Measurements from ENCODE around the gene ERGIC3. TPM values are rescaled to one million over a fixed set of nuclear protein-coding genes. Genes with fewer than 3 reads are reported as not detected.

The ERGIC3 gene
- polyA plus RNA-seq, 1 experiment: 484 TPM

DNA sequence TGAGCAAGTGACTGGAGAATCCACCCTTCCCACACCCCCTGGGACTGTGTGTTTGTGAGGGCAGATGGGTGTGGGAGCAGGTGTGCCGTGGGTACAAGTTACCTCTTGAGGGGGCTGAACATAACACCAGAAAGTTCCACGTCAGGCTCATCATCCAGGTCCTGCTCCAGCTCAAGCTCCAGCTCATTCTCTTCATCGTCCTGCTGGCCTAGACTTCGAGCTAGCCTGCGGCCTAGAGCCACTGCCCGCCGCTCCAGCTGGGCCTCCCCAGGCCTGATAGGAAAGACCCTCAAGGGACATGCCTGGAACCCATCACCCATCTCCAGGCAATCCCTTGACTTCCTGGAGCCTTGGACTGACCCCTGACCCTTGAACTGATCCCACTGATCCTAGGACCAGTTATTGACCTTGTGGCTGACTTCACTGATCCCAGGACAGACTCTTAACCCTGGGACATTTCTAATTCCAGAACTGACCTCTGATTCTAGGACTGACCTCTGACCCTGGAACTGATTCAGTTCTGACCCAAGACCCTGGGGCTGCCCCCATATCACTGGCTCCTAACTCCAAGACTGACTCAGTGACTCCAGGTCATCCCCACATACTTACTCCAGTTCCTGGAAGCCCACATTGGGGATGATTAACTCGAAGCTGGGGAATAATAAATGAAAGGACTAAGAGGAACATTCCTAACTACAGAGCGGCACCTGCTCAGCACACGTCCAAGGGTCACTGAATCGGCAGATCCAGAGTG, 62.0 kb downstream of the ERGIC3 start:
- no peak for TF ChIP-seq CTCF (IDR thresholded peaks at IDR 0.05; ENCODE audit: low read depth, low read length)
- CTCF ChIA-PET: no interaction called here
- POLR2A ChIA-PET: no interaction called here
- H3K27me3 ChIP-seq (ENCODE audit: control insufficient read depth, insufficient read depth, low read length): peaks cover 30% of the 10 kb centered on the region
- DNase-seq (ENCODE audit: low read depth, low spot score): no peak
- no peak overlapping the region for H3K27ac ChIP-seq (ENCODE audit: low read depth, low read length)
- no peak overlapping the region for H3K4me3 ChIP-seq (ENCODE audit: low read depth, low read length)
- H3K9me3 ChIP-seq (ENCODE audit: control insufficient read depth, insufficient read depth, low read length): peaks cover 3% of the 10 kb centered on the region; the same call in 1 of the 2 replicates

DNA sequence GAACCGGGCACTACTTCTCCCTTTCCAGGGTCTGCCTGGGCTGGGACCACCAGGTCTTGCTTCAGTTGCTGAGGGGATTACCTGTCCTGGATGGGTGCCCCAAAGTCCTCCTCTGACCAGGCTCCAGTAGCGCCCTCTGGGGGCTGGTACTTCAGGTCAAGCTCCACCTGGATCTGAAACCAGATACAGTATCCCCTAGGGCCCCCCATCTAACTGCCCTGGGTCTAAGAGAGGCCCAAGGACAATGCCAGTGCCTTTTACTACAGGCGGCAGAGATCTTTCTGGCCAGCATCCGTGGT, 62.5 kb downstream of the ERGIC3 start:
- H3K4me3 ChIP-seq (ENCODE audit: low read depth, low read length): no peak overlapping the region
- peaks cover 3% of the 10 kb centered on the region; the same call in 1 of the 2 replicates for H3K9me3 ChIP-seq (ENCODE audit: control insufficient read depth, insufficient read depth, low read length)
- DNase-seq (ENCODE audit: low read depth, low spot score): no peak
- CTCF ChIA-PET: no interaction called here
- H3K27me3 ChIP-seq (ENCODE audit: control insufficient read depth, insufficient read depth, low read length): peaks cover 27% of the 10 kb centered on the region
- H3K27ac ChIP-seq (ENCODE audit: low read depth, low read length): no peak overlapping the region
- POLR2A ChIA-PET: no interaction called here
- peak; percentile 36 for TF ChIP-seq CTCF (IDR thresholded peaks at IDR 0.05; ENCODE audit: low read depth, low read length)

- CTCF ChIA-PET: interaction anchor here (0.5 kb wide), 1 partner anchor 185 kb away, joined by 3 read pairs; no protein-coding TSS in a partner anchor
Measured at GRCh38 chr20:35606127-35606526, 64.2 kb downstream of the ERGIC3 start.

More at GRCh38 chr20:35606127-35606526, 64.2 kb downstream of the ERGIC3 start:
- peaks cover 15% of the 10 kb centered on the region for H3K27me3 ChIP-seq (ENCODE audit: control insufficient read depth, insufficient read depth, low read length)
- H3K4me3 ChIP-seq (ENCODE audit: low read depth, low read length): no peak overlapping the region
- H3K9me3 ChIP-seq (ENCODE audit: control insufficient read depth, insufficient read depth, low read length): no peaks in the 10 kb centered on the region; the same call in 1 of the 2 replicates
- no peak overlapping the region for H3K27ac ChIP-seq (ENCODE audit: low read depth, low read length)
- no peak for TF ChIP-seq CTCF (IDR thresholded peaks at IDR 0.05; ENCODE audit: low read depth, low read length)
- POLR2A ChIA-PET: no interaction called here
- DNase-seq (ENCODE audit: low read depth, low spot score): no peak

Small RNA genes within 50 kb of the gene (small RNA-seq; reads per million reads assigned to genes)
- gene RPL37P1 (ENCODE audit: insufficient read length, low read depth): not detected

Other genes starting within 250 kb of the ERGIC3 start
- not detected in 2 replicates for gene FAM83C, start 249.7 kb upstream of the ERGIC3 start, polyA plus RNA-seq (2011; rRNA removed)
- 44.9 and 46.1 TPM in 2 replicates for gene UQCC1, start 130.1 kb upstream of the ERGIC3 start, polyA plus RNA-seq (2011; rRNA removed)
- 40.5 and 58.9 TPM in 2 replicates for gene GDF5, start 103.8 kb upstream of the ERGIC3 start, polyA plus RNA-seq (2011; rRNA removed)
- 16.8 and 21.3 TPM in 2 replicates for gene CEP250, start 86.5 kb upstream of the ERGIC3 start, polyA plus RNA-seq (2011; rRNA removed)
- not detected in 2 replicates for gene C20orf173, start 12.4 kb upstream of the ERGIC3 start, polyA plus RNA-seq (2011; rRNA removed)
- 1.8 and 3.6 TPM in 2 replicates for gene SPAG4, start 73.8 kb downstream of the ERGIC3 start, polyA plus RNA-seq (2011; rRNA removed)
- gene CPNE1, start 122.8 kb downstream of the ERGIC3 start, polyA plus RNA-seq (2011; rRNA removed): 93.5 and 95.1 TPM in 2 replicates
- gene RBM12, start 122.8 kb downstream of the ERGIC3 start, polyA plus RNA-seq (2011; rRNA removed): 73.0 and 91.1 TPM in 2 replicates
- 43.8 and 44.4 TPM in 2 replicates for gene NFS1, start 157.3 kb downstream of the ERGIC3 start, polyA plus RNA-seq (2011; rRNA removed)
- gene ROMO1, start 157.3 kb downstream of the ERGIC3 start, polyA plus RNA-seq (2011; rRNA removed): 177 and 261 TPM in 2 replicates
- 144 and 162 TPM in 2 replicates for gene RBM39, start 200.2 kb downstream of the ERGIC3 start, polyA plus RNA-seq (2011; rRNA removed)
- gene PHF20, start 229.9 kb downstream of the ERGIC3 start, polyA plus RNA-seq (2011; rRNA removed): 25.8 and 30.6 TPM in 2 replicates

Data from AG04450 (cell line).